Measurements from ENCODE around the gene ASTN2. TPM values are rescaled to one million over a fixed set of nuclear protein-coding genes. Genes with fewer than 3 reads are reported as not detected.

The ASTN2 gene
- total and polyA plus RNA-seq, 10 of the 15 experiments (the other 5 are each of a cell fraction or from before 2014, with no cell fraction given): 1.4 to 15.7 (median 7.0) TPM

GRCh38 chr9:116951588-116952435 is 463.0 kb downstream of the ASTN2 start (continued):
- TF ChIP-seq, protein P1, sequence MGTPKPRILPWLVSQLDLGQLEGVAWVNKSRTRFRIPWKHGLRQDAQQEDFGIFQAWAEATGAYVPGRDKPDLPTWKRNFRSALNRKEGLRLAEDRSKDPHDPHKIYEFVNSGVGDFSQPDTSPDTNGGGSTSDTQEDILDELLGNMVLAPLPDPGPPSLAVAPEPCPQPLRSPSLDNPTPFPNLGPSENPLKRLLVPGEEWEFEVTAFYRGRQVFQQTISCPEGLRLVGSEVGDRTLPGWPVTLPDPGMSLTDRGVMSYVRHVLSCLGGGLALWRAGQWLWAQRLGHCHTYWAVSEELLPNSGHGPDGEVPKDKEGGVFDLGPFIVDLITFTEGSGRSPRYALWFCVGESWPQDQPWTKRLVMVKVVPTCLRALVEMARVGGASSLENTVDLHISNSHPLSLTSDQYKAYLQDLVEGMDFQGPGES (IDR thresholded peaks at IDR 0.05): no peak
- TF ChIP-seq TAF1 (IDR thresholded peaks at IDR 0.05; ENCODE audit: borderline replicate concordance, low read depth, low read length) (no peak), ZNF384 (IDR thresholded peaks at IDR 0.05; ENCODE audit: borderline replicate concordance, low read depth, low read length) (no peak), NFXL1 (IDR thresholded peaks at IDR 0.05; ENCODE audit: borderline replicate concordance) (no peak), GATAD2B (conservative IDR thresholded peaks at IDR 0.05; ENCODE audit: low read depth) (no peak), ETV6 (conservative IDR thresholded peaks at IDR 0.05 in 1 of 2, IDR thresholded peaks at IDR 0.05 in 1 of 2; ENCODE audit: borderline replicate concordance in 1 of 2, low read depth in 1 of 2) (peak in 1 of 2 experiments; percentile 86; a peak in 2 of 4 replicates), RAD21 (IDR thresholded peaks at IDR 0.05; ENCODE audit: insufficient read depth, low read depth, low read length) (no peak), SMC3 (IDR thresholded peaks at IDR 0.05; ENCODE audit: borderline replicate concordance, low read length) (no peak), MAX (IDR thresholded peaks at IDR 0.05; ENCODE audit: low read depth, low read length) (no peak), WRNIP1 (IDR thresholded peaks at IDR 0.05; ENCODE audit: borderline replicate concordance, low read depth, low read length) (no peak), MLLT1 (IDR thresholded peaks at IDR 0.05) (peak; percentile 97), E2F8 (IDR thresholded peaks at IDR 0.05; ENCODE audit: low read depth, partially characterized antibody) (no peak), SPI1 (IDR thresholded peaks at IDR 0.05; ENCODE audit: borderline replicate concordance, insufficient read depth, low read depth, low read length) (no peak), MEF2A (IDR thresholded peaks at IDR 0.05; ENCODE audit: insufficient read depth, low read depth, low read length) (peak; percentile 96), BACH1 (IDR thresholded peaks at IDR 0.05; ENCODE audit: borderline replicate concordance) (0 out of 2 replicates have a peak, but pooled peaks have one; percentile 9), RAD51 (IDR thresholded peaks at IDR 0.05) (no peak), NR2C1 (IDR thresholded peaks at IDR 0.05) (no peak), ZNF217 (IDR thresholded peaks at IDR 0.05) (0 out of 2 replicates have a peak, but pooled peaks have one; percentile 71), EZH2 (IDR thresholded peaks at IDR 0.05; ENCODE audit: borderline replicate concordance, control insufficient read depth, low read depth, low read length) (no peak)
